WERI-Rb-1 (cell line): Measurements from ENCODE around the gene RASSF8.
A peak's percentile ranks its signal among the peaks of the same experiment; 100 is the strongest.

Source experiments
- DNase-seq: peaks from one replicate; pipeline ENCODE4 v3.0.0-alpha.2; 2020
- H3K27ac ChIP-seq: fragments of 250-450 bp; sonication (Bioruptor Pico); 2 replicates; pipeline ENCODE4 v1.5.1; 2020; ENCODE audit warnings: mild to moderate bottlenecking, moderate library complexity
- H3K27me3 ChIP-seq: fragments of 250-450 bp; sonication (Bioruptor Pico); 2 replicates; pipeline ENCODE4 v1.5.1; 2021; ENCODE audit warnings: mild to moderate bottlenecking, low read depth, moderate library complexity; ENCODE audit not compliant: insufficient read depth, severe bottlenecking
- H3K36me3 ChIP-seq: fragments of 250-450 bp; sonication (Bioruptor Pico); 2 replicates; pipeline ENCODE4 v1.5.1; 2020; ENCODE audit warnings: mild to moderate bottlenecking, moderate library complexity
- H3K4me3 ChIP-seq: 2 replicates; pipeline ENCODE4 v1.5.1; 2011; ENCODE audit warnings: low read depth, mild to moderate bottlenecking, control low read depth, low read length
- H3K9me3 ChIP-seq: fragments of 250-450 bp; sonication (Bioruptor Pico); 2 replicates; pipeline ENCODE4 v1.5.1; 2021; ENCODE audit warnings: mild to moderate bottlenecking, moderate library complexity; ENCODE audit not compliant: severe bottlenecking
- TF ChIP-seq, protein P1 (sequence below): IDR thresholded peaks from 2 replicates; pipeline ENCODE4 v1.5.1; 2011; ENCODE audit warnings: low read depth, mild to moderate bottlenecking, control low read depth, inconsistent platforms, low read length

The RASSF8 gene

DNA sequence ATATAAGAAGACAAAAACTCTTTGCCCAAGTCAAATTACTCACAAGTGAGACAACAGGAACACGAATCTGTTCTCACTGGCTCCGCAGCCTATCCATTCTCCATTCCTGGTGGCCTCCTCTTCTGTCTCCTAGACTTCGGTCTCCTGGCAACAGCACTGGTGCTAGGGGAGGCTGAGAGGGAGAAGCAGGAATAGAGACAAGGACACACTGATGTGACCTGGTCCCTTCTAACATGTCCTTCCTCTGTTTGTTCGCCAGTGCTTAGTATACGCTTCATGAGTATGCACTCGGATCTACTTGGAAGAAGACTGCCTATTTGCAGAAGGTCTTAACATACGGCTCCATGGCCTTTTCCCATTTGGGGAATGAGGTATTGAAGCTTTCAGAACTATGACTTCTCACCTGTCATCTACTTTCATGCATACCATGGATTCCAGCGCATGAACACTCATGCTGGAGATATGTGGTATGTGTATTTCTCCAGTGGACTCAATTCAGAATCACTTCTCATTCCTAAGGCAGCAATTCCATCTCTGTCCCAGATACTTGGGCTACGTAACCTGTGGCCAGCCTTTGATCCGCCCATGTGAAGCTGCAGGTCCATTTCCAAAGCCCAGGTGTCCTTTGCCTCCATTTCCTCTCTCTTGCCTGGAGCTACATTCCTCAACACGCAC, 132.5 kb downstream of the RASSF8 start:
- Histone ChIP-seq H3K27me3 (no peaks in the 10 kb centered on the region), H3K27ac (no peak overlapping the region), H3K9me3 (no peaks in the 10 kb centered on the region), H3K4me3 (no peak overlapping the region), H3K36me3 (no peaks in the 10 kb centered on the region)
- no peak for DNase-seq
- TF ChIP-seq, protein P1, sequence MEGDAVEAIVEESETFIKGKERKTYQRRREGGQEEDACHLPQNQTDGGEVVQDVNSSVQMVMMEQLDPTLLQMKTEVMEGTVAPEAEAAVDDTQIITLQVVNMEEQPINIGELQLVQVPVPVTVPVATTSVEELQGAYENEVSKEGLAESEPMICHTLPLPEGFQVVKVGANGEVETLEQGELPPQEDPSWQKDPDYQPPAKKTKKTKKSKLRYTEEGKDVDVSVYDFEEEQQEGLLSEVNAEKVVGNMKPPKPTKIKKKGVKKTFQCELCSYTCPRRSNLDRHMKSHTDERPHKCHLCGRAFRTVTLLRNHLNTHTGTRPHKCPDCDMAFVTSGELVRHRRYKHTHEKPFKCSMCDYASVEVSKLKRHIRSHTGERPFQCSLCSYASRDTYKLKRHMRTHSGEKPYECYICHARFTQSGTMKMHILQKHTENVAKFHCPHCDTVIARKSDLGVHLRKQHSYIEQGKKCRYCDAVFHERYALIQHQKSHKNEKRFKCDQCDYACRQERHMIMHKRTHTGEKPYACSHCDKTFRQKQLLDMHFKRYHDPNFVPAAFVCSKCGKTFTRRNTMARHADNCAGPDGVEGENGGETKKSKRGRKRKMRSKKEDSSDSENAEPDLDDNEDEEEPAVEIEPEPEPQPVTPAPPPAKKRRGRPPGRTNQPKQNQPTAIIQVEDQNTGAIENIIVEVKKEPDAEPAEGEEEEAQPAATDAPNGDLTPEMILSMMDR = no peak

DNA sequence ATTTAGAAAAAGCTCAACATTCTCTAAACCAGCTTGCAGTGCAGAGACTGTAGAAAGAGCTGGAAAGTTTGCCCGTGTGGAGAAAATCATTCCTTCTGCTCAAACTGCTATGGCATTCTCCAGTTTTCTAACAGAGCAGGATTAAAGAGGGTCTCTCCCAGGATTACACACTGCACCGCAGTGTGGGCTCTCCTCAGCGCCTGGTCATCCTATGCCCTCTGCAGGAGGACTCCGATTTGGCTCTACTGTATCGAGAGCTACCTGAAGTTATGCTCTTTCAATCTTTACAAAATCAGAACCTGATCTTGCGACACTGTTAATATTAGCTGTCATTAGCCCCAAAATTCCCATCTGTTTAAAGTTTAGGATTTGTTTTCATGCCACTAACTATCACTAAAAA, 133.3 kb downstream of the RASSF8 start:
- Histone ChIP-seq H3K4me3 (no peak overlapping the region), H3K9me3 (no peaks in the 10 kb centered on the region), H3K27ac (no peak overlapping the region), H3K27me3 (no peaks in the 10 kb centered on the region), H3K36me3 (no peaks in the 10 kb centered on the region)
- TF ChIP-seq, protein P1 = peak; percentile 47
- DNase-seq = peak; percentile 33

DNA sequence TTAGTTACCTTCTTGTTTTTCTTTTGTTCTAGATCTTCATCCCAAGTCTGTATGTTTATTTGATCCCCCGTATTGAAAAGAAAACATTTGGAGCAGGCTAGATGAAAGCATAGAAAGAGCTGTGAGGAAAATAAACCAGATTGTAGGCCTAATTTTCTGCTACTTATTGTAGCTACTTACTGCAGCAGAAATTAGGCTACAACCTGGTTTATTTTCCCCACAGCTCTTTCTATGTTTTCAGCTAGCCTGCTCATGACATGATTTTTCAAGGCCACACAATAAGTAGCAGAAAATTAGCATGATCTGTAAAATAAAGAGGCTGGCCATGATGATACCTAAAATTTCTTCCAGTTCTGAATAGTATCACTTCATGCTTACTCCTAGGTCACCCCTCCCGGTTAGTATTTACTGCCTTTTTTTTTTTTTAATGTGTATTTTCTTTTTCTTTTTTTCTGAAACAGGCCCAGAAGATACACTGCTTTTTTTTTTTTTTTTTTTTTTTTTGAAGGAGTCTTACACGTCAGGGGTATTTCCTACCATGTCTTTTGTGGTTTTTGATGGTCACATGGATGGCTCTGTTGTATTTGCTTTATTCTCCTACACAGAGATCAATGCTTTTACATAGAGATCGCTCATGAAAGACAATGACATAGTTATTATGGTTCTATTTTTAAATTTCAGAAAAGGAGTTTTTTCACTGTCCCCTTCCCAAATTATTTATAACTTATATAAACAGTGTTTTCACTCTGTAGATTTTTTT, 134.0 kb downstream of the RASSF8 start:
- H3K27me3 ChIP-seq = no peaks in the 10 kb centered on the region
- no peak overlapping the region for H3K27ac ChIP-seq
- H3K36me3 ChIP-seq = no peaks in the 10 kb centered on the region
- TF ChIP-seq, protein P1 = no peak
- DNase-seq = no peak
- no peaks in the 10 kb centered on the region for H3K9me3 ChIP-seq
- H3K4me3 ChIP-seq = no peak overlapping the region

DNA sequence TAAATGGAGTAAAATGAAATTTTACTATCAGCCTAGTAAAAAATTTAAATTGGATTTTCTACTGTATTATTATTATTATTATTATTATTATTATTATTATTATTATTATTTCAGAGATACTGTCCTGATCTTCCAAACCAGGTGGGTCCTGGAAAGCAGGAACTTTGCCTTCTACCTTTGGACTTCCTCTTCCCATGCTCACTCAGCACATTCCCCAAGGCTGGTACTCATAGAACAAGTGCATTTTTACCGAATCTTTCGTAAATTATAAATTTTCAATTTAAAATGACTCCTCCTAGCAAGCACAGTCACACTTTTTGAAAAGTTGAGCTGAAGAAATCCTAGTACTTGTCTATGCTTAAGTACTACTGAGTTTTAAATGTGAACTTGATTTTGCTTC, 136.7 kb downstream of the RASSF8 start:
- Histone ChIP-seq H3K9me3 (no peaks in the 10 kb centered on the region), H3K36me3 (no peaks in the 10 kb centered on the region), H3K27ac (no peak overlapping the region), H3K4me3 (no peak overlapping the region), H3K27me3 (no peaks in the 10 kb centered on the region)
- TF ChIP-seq, protein P1 = no peak
- no peak for DNase-seq

DNA sequence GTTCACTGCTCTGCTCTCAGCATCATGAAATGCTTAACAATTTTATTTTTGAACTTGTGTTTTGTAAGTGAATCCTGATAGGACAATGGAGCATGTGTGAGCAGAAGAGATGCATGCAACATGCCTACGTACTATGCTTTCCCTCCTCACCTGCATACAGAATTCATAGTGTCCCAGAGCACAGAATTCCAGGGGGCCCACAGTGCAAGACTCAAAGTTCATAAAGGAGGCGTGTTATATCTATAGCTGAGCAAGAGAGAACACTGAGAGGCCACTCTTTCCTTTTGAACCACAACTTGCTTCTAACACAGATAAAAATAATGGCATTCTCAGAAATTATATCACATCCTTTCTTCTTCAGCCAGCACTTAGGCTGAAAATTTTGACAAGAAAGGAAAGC, 137.6 kb downstream of the RASSF8 start:
- Histone ChIP-seq H3K27me3 (no peaks in the 10 kb centered on the region), H3K36me3 (no peaks in the 10 kb centered on the region)
- TF ChIP-seq, protein P1 = no peak

More for the DNA sequence above, 137.6 kb downstream of the RASSF8 start:
- no peak overlapping the region for H3K27ac ChIP-seq
- H3K4me3 ChIP-seq = no peak overlapping the region
- H3K9me3 ChIP-seq = no peaks in the 10 kb centered on the region
- DNase-seq = no peak
